G401 (cell line): Measurements from ENCODE around the gene AMBRA1. TPM values are rescaled to one million over a fixed set of nuclear protein-coding genes. Genes with fewer than 3 reads are reported as not detected.

Source experiments
- DNase-seq: peaks from one replicate; pipeline ENCODE4 v3.0.0-alpha.2; 2015; ENCODE audit warnings: low spot score
- in situ Hi-C: cut with HindIII; loops from 2 replicates; pipeline ENCODE4 v1.10.0; 2016; ENCODE audit warnings: low sequenced_read_pairs, mixed read lengths
- total RNA-seq: library from RNA; depleted of rRNA; stranded (reverse); fragments of >200 nt; shearing (Covaris generic); gene quantifications from 2 replicates; pipeline ENCODE4 v1.2.3, GENCODE V29; 2014

Gene AMBRA1
- total RNA-seq, 1 experiment from 2014 or later: 44.6 TPM

DNA sequence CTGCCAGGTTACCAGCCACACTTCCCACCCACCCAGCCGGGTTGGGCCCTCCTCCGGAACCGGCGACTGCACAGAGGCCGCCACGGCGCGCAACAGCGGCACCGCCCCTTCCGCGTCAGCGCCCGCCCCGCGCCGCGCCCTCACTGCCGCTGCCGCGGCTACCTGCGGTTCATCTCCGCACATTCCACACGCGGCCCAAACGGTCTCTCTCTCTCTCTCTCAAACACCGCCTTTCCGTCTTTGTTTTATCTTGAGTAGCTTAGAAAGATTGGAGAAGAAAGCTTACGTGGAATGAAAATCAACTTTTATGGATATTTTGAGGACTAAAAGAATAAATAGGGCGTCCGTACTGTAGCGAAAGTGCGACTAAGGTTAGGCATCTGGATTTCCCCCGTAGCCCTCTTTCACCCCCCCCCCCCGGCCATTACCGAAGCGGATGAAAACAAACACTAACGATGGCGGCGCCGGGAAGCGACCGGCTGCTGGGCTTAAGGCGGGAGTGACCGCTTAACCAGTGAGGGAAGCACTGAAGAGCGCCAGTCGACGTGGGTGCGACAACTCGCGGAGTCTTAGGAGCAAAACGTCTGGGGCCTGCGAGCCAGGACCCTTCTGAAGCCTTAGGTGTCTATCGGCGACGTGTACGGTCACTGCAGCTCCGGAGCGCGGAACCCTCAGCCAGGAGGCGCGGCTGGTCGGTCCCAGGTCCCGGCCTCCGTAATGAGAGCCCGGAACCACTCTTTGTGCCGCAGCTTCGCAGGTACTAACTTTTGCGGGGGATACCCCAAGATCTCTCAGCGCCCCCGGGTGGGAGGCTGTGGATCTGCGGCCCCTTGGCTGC, 23.5 kb upstream of the AMBRA1 start, which contains the start of the genes ATG13 and HARBI1:
TSS of gene ATG13 (plus strand) at position 420 of the 838 bp plus-strand sequence. CDS start 26,739 bp downstream, outside the sequence.
TSS of gene HARBI1 (minus strand) at position 94 of the 838 bp plus-strand sequence. CDS start 990 bp downstream, outside the sequence.
- in situ Hi-C loops: no loop called here
- DNase-seq: peak; percentile 81

DNA sequence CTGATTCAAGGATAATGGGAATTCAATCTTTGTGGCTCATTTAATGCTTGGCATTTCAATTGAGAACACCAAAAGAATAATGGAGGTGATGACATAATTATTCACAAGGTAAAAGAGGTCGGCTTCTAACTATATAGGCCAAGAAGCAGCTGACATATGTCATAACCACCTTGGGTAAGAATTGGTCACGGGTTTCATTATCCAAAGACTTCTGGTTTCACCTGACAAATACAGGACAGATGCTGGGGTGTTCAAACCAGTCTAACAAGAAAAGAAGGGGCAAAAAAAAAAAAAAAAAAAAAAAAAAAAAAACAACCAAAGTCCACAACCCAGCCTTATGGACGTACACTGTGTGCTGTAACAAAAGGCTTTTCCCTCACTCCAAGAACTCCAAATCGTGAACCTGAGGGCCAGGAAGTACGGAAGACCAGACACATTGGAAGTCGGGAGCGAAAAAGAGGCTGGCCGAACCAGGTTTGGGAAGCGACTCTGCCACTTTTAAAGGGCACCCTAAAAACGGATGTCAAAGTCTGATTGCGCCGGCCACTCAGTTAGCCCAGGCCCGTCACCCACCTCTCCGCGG, 22.8 kb upstream of the AMBRA1 start:
- no peak for DNase-seq
- in situ Hi-C loops: no loop called here

DNA sequence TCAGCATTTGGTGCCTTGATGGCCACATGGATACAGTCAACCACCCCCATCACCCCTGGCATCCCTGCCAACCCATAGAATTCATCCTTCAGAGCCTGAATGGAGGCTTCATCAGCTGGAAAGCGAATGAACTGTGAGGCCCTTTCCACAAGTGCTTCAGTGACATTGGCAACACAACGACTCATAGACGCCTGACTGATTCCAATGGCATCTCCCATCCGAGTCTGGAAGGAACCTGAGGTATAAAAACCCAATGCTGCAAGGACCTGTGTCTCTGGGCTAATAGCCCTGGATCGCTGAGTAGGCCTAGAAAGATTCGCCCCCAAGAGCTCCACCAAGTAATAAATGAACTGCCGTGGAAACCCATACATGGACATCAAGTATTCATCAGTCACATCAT, 21.9 kb upstream of the AMBRA1 start:
- in situ Hi-C loops: no loop called here
- DNase-seq: no peak

DNA sequence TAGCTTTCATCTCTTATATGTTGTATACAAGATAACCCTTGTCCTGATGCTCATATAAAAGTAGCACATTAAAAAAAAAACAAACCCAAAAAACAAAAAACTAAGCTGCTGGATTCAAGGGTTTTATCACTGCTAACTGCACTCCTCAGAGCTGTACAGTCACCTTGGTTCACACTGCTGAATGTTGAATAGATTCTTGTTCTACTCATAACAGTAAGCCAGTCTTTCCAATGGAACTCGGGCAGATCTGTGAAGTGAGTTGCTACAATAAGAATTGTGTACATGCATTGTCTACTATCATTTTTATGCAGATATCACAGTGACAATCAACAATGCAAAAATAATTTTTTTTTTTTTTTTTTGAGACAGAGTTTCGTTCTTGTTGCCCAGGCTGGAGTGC, 18.5 kb upstream of the AMBRA1 start:
- DNase-seq: no peak
- in situ Hi-C loops: no loop called here

DNA sequence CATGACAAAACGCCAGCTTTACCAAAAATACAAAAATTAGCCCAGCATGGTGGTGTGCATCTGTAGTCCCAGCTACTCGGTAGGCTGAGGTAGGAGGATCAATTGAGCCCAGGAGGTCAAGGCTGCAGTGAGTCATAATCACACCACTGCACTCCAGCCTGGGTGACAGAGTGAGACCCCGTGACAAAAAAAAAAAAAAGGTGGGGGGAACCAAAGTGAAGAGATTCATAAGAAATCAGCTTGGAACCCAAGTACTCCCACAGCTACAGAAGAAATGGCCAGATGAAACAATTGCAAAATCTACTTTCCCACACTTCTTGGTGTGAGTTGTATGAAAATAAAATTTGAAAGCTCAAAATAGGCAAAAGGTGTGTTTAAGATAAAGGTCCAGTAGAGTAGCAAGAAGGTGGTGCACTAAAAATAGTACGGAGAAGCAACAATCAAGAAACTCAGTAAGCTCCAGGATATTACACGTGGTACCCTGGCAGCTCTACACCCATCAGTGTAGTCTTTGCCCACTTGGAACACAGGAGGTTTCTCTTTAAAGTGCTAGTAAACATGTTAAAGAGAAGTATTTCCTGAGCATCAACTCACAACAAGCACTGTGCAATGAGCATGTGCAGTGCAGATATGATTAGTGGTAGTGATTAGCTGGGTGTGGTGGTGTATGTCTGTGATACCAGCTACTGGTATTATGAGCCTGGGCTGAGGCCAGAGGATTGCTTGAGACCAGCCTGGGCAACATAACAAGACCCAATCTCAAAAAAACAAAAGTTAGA, 17.9 kb upstream of the AMBRA1 start:
- no peak for DNase-seq
- in situ Hi-C loops: no loop called here

DNA sequence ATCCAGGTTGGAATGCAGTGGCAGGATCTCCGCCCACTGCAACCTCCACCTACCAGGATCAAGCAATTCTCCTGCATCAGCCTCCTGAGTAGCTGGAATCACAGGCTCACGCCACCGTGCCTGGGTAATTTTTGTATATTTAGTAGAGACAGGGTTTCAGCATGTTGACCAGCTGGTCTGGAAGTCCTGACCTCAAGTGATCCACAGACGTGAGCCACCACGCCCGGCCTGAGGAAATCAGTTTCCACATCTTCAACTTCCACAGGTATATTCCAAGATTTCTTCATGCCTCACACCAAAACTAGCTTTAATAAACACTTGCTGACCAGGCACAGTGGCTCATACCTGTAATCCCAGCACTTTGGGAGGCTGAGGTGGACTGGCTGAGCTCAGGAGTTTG, 15.6 kb upstream of the AMBRA1 start:
- no peak for DNase-seq
- in situ Hi-C loops: no loop called here

DNA sequence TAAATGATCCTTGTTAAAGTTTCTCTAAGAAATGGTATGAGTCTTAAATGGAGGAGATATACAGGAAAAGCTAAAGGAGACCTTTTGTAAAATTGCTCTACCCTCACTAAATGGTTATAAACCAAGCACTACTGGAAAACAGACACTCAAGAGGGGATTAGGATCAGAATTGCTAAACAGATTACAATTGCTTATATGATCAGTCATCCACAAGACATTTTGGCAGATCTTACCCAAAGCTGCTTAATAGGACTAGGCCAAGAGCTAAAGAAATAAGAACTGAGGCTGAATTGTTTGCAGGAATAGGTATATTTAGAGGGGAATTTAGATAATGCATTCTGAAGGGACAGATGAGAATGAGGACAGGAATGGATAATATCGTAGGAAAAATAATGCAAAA, 13.7 kb upstream of the AMBRA1 start:
- no peak for DNase-seq
- in situ Hi-C loops: no loop called here

DNA sequence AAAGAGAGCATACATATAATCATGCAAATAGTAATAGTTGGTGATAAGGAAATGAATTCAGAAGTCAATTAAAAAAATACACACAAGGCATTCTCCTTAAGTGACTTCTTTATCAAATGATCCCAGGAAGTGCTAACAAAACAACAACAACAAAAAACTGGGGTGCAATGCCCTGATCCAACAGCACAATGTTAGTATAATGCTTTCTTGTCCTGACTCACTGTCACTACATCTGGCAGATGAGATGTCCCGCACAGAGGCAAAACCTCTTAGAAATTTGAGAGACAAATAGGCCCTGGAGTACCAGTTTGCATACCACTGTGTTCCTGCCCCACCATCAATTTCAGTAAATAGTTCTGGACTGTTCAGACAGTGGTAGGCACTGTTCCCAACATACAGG, 11.0 kb upstream of the AMBRA1 start:
- in situ Hi-C loops: no loop called here
- no peak for DNase-seq

DNA sequence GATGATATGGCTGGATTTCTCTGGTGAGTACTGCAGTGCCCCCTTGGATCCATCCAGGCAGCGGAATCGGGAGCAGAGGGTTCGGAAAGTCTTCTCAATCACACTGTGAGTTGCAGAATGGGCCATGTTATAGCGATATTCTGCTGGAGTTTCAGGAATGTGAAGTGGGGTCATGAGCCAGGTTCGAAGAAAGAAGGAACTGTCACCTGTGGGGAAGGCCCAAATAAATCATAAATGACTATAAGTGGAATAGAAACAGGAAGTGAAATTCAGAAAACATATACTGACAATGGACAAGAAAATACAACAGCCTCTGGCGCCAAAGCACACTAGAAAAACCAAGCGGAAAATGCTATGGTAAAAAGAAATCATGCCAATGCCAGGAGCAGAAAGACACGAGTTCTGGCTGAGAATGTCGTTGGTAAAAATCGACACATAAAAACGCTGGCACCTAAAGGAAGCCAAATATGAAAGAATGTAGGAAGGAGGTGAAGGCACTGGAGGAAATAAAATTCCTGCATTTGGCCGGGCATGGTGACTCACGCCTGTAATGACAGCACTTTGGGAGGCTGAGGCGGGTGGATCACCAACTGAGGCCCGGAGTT, 10.0 kb upstream of the AMBRA1 start:
- in situ Hi-C loops: no loop called here
- DNase-seq: no peak

DNA sequence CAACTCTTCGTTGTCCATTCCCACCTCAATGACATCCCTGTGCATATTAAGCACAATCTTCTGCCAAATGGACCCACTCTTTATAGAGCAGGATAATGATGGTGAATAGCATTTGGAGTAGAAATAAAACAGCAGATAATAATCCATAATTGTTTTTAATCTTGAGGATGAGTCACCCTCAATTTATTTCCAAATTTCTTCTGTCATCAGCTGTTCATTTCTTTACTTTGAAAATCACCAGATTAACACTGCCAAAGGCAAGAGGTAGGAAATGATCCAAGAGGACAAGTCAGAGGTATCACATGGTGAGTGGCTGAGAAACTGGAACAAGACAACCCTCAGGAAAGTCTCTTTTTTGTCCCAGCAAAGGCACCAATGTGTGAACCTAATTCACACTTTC, 7.3 kb upstream of the AMBRA1 start:
- in situ Hi-C loops: no loop called here

DNA sequence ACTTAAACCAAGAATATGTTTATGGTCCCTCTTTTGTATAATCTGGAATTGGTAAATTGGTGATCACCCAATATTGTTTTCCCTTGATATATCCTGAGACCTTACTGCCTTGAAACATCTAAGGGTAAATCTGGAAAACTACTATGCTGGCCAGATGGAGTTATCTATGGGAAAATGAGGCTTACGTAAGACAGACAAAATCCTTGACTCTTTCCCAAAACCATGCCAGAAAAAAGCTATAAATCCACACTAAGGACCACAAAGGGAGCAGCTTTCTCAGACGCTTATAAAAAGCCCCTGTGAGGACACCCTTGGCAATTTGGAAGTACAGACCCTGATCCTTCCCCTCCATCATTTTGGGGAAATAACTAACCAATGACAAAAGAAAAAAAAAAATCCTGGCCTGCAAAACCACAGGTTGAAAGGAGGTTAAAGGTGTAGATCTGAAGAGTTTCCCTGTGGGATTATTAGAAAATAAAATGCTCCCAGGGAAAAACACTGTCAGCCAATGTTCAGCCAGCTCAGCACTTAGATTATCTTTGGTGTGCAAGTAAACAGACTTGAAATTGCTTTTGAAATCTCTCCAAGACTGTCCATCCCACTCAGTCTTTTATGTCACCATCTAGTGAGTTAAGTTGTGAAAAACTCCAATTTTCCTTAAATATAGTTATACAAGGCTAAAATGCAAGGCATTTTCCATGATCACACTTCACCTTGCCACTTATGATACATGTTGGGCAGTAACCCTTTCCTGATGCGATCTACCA, 6.6 kb upstream of the AMBRA1 start:
- in situ Hi-C loops: no loop called here
- no peak for DNase-seq

More for the DNA sequence above, 7.3 kb upstream of the AMBRA1 start:
- DNase-seq: peak; percentile 14

DNA sequence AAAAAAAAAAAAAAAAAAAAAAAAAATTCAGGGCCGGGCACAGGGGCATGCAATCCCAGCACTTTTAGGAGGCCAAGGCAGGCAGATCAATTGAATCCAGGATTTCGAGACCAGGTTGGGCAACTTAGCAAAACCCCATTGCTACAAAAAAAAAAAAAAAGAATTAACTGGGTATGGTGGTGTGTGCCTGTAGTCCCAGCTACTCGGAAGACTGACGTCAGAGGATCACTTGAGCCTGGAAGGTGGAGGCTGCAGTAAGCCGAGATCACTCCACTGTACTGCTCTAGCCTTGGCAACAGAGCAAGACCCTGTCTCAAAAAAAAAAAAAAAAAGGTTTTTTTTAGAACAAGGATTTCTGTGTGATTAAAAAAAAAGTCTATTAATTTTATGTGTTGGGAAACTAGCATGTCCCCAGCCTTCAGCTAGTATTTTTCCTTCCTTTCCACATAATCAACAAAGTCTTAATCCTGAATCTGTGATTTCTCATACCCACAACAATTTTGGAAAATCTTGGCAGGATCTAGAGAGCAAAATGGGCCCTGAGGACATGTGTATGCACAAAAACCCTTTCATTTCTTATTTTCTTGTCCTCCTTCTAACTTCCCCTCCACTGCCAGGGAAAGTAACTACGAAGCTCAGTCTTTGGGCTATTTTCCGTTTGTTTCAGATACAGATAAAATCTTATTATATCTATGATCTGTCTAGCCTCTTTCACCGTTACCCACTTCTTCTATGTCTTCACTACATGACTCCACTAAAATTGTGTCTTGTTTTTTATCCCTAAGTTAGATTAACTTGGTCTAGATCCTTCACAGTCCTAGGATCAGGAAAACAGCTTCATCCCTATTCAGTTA, 5.7 kb upstream of the AMBRA1 start:
- no peak for DNase-seq
- in situ Hi-C loops: no loop called here

DNA sequence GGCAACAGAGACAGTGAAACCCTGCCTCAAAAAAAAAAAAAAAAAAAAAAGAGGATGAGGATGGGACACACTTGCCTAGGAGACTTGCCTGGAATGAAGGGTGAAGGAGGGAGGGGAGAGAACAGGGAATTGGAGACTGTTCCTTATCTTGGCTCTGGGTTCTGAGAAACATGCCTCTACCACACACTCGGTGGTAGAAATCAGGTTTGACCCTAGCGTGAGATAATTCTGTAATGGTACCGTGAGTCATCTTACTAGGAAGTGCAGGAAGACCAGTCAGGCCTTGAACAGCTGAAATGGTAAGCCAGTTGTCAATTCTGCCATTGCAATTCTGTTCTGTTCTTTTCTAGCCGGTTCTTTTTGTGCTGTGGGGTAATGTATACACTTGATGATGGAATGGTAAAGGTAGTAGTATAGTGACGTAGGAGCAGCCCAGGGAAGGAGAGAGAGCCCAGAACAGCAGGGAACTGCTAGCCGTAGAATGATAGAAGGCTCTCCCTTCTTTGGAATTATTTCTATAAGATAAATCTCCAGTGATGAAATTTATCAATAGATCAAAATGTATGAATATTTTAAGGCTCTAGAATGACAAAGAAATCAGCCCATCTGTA, 3.9 kb upstream of the AMBRA1 start:
- DNase-seq: no peak
- in situ Hi-C loops: no loop called here

DNA sequence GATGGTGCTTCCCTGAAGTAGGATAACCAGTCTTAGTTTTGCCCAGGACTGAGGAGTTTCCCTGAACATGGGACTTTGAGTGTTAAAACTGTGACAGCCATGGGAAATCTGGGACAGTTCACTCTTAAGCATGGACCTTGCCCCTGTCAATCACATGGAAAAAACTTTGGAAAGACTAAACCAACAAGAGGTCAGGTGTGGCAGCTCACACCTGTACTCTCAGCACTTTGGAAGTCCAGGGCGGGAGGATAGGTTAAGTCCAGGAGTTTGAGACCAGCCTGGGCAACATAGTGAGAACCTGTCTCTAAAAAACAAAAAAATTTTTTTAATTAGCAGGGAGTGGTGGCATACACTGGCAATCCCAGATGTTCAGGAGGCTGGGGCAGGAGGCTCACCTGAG, 3.3 kb upstream of the AMBRA1 start:
- in situ Hi-C loops: no loop called here
- DNase-seq: no peak

DNA sequence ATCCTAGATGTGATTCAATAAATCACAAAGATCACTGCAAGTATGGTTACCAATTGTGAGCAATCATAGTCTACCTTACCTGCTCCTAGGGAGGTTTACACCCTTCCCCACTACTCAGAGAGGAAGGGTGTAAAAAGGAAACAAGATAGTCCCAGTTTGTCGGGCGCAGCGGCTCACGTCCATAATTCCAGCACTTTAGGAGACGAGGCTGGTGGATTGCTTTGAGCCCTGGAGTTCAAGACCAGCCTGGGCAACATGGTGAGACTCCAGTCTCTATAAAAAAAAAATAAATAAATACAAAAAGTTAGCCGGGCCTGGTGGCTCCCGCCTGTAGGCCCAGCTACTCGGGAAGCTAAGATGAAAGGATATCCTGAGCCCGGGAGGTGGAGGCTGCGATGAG, 962 bp upstream of the AMBRA1 start:
- in situ Hi-C loops: no loop called here
- no peak for DNase-seq

DNA sequence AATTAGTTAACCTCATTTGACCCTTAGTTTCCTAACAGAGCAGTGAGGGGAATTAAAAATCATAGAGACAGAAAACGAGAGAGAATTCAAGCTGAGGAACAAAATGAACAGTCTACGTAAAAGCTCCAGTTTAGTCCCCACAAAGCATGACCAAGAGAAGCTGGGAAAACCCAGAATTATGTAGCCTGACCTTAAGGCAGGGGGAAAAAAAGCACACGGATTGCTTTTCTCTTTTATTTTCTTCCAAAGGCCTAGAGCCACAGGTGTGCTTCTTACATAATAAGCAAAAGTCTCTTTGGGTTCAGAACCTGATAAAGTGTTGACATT, 514 bp upstream of the AMBRA1 start:
- DNase-seq: no peak
- in situ Hi-C loops: no loop called here

DNA sequence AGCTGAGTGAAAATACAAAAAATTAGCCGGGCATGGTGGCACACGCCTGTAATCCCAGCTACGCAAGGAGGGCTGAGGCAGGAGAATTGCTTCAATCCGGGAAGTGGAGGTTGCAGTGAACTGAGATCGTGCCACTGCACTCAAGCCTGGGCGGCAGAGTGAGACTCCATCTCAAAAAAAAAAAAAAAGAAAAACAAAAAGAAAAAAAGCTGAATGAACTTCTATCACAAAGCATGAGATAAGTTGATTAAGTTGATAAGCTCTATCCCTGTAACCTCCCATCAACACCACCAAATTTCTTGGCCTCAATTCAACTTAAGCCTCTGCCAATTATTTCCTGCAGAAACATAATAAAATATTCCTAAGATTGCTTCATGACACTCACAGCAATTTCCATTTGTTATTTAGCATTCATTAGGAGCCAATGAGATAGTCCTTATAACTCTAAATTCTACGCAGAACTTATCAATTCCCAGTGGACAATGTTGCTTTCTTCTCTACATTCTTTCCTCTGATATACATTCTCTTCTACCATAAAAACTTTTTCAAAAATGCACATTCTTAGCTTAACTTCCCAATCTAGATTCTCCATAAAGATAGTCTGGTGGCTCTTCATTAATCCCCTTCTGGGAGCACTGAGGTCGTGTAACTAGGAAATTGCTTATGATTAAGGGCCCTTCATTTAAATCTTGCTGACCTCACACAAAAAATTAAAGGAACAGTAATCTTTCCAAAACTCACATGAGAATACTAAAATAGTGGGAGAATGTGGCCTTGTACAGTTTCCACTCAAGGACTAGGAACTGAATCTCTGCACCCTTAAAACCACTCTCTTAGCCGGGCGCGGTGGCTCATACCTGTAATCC, 2.9 kb downstream of the AMBRA1 start:
- in situ Hi-C loops: no loop called here
- no peak for DNase-seq
